Forelimb muscle (tissue), 1 donor: Measurements from ENCODE around the gene KLRC4. TPM values are rescaled to one million over a fixed set of nuclear protein-coding genes. Genes with fewer than 3 reads are reported as not detected.
"Not testable (repeated sequence)": the region's sequence is repeated elsewhere in the genome, so short reads cannot be mapped to it uniquely, and the experiment has no call there.

Source experiments
- DNase-seq: peaks from one replicate; pipeline ENCODE4 v3.0.0-alpha.2; 2013; ENCODE audit warnings: low read depth
- polyA plus RNA-seq: library from polyadenylated mRNA; unstranded; fragments of 120-200 nt; gene quantifications from one replicate; pipeline ENCODE4 v1.2.1, GENCODE V29; 2013; ENCODE audit not compliant: insufficient read length

The KLRC4 gene
- polyA plus RNA-seq, 1 donor = not detected

- no peak for DNase-seq
Measured at GRCh38 chr12:10368206-10369171, 41.1 kb downstream of the KLRC4 start.

- not testable (repeated sequence) for DNase-seq
Measured at GRCh38 chr12:10367714-10368113, 41.8 kb downstream of the KLRC4 start.

GRCh38 chr12:10366875-10367274 is 42.7 kb downstream of the KLRC4 start:
- DNase-seq = no peak

- DNase-seq = no peak
Measured at GRCh38 chr12:10365696-10366405, 43.7 kb downstream of the KLRC4 start.

GRCh38 chr12:10364815-10365622 is 44.5 kb downstream of the KLRC4 start:
- DNase-seq = peak; percentile 83

- DNase-seq = peak; percentile 38
Measured at GRCh38 chr12:10363914-10364814, 45.4 kb downstream of the KLRC4 start.

- DNase-seq = no peak
Measured at GRCh38 chr12:10363658-10363913, 46.0 kb downstream of the KLRC4 start.

GRCh38 chr12:10362828-10363657 is 46.5 kb downstream of the KLRC4 start:
- DNase-seq = no peak

GRCh38 chr12:10362325-10362724 is 47.2 kb downstream of the KLRC4 start:
- no peak for DNase-seq

- no peak for DNase-seq
Measured at GRCh38 chr12:10361622-10362021, 47.9 kb downstream of the KLRC4 start.

GRCh38 chr12:10361084-10361483 is 48.5 kb downstream of the KLRC4 start:
- DNase-seq = no peak

GRCh38 chr12:10358969-10359368 is 50.6 kb downstream of the KLRC4 start:
- no peak for DNase-seq

- no peak for DNase-seq
Measured at GRCh38 chr12:10358131-10358530, 51.4 kb downstream of the KLRC4 start.

Other genes starting within 250 kb of the KLRC4 start
- gene OLR1, start 237.6 kb downstream of the KLRC4 start, polyA plus RNA-seq = 0.76 TPM
- 0.09 TPM for gene TMEM52B, start 230.7 kb downstream of the KLRC4 start, polyA plus RNA-seq
- gene GABARAPL1, start 196.9 kb downstream of the KLRC4 start, polyA plus RNA-seq = 22.2 TPM
- 1.3 TPM for gene KLRD1, start 101.9 kb downstream of the KLRC4 start, polyA plus RNA-seq
- gene KLRK1, start 19.7 kb downstream of the KLRC4 start, polyA plus RNA-seq = 0.58 TPM
- gene KLRC3, start 10.8 kb upstream of the KLRC4 start, polyA plus RNA-seq = not detected
- gene KLRC2, start 26.3 kb upstream of the KLRC4 start, polyA plus RNA-seq = not detected
- 0.37 TPM for gene KLRC1, start 43.6 kb upstream of the KLRC4 start, polyA plus RNA-seq
- gene EIF2S3B, start 96.1 kb upstream of the KLRC4 start, polyA plus RNA-seq = 3.1 TPM
- gene MAGOHB, start 203.9 kb upstream of the KLRC4 start, polyA plus RNA-seq = 20.2 TPM